Left ventricle myocardium inferior (tissue), 1 donor: ENCODE data around the gene NUTM2D. TPM values are rescaled to one million over a fixed set of nuclear protein-coding genes. Genes with fewer than 3 reads are reported as not detected.
"Not testable (repeated sequence)": the region's sequence is repeated elsewhere in the genome, so short reads cannot be mapped to it uniquely, and the experiment has no call there.

Experiments
- DNase-seq: peaks from one replicate; pipeline ENCODE4 v3.0.0-alpha.2; 2020
- H3K27ac ChIP-seq: fragments of 200-600 bp; replicated peaks from 2 replicates; pipeline ENCODE4 v1.8.0; 2021
- H3K27me3 ChIP-seq: fragments of 200-600 bp; 2 replicates; pipeline ENCODE4 v1.8.0; 2021; ENCODE audit warnings: low read depth
- H3K36me3 ChIP-seq: fragments of 200-600 bp; 2 replicates; pipeline ENCODE4 v1.8.0; 2021
- H3K4me1 ChIP-seq: fragments of 200-600 bp; 2 replicates; pipeline ENCODE4 v1.8.0; 2021
- H3K4me3 ChIP-seq: fragments of 200-600 bp; 2 replicates; pipeline ENCODE4 v1.8.0; 2021; ENCODE audit warnings: mild to moderate bottlenecking, moderate library complexity
- H3K9me3 ChIP-seq: fragments of 200-600 bp; replicated peaks from 2 replicates; pipeline ENCODE4 v1.8.0; 2021
- intact Hi-C: fragments of 100-400 bp; cut with micrococcal nuclease; formaldehyde crosslinking; loops from one replicate; pipeline ENCODE4 v1.11.0; 2022
- long read RNA-seq: library from polyadenylated mRNA; unstranded; transcript quantifications from one replicate; pipeline ENCODE4 v2.0.0, GENCODE V29; 2021
- total RNA-seq: library from RNA; stranded (reverse); fragmentation: NEBNext Ultra II Directional; extraction: Animal tissue kit (Norgen Biotek cat#: 25700); gene quantifications from one replicate; pipeline ENCODE4 v1.2.1, GENCODE V29; 2021
- donor health status: DM: no; HTN: yes; CAD: no; lungs with severe emphysema.

NUTM2D gene
- total RNA-seq = 6.0 TPM
- long read RNA-seq = 0 reads

GRCh38 chr10:87357444-87357843 lies at the start of gene NUTM2D:
Gene NUTM2D (plus strand): TSS chr10:87357744. CDS start chr10:87358266, 522 bp downstream.
- H3K27me3 ChIP-seq, H3K27ac ChIP-seq, H3K36me3 ChIP-seq, intact Hi-C loops, H3K4me1 ChIP-seq, H3K4me3 ChIP-seq, DNase-seq, H3K9me3 ChIP-seq: not testable (repeated sequence)

- H3K27ac ChIP-seq, H3K4me3 ChIP-seq, H3K36me3 ChIP-seq, H3K27me3 ChIP-seq, H3K9me3 ChIP-seq, intact Hi-C loops, H3K4me1 ChIP-seq, DNase-seq: not testable (repeated sequence)
These were observed 48.8 kb upstream of the NUTM2D start for GRCh38 chr10:87308702-87309101.

- H3K4me1 ChIP-seq, H3K27me3 ChIP-seq, intact Hi-C loops, H3K4me3 ChIP-seq, H3K27ac ChIP-seq, H3K36me3 ChIP-seq, H3K9me3 ChIP-seq, DNase-seq: not testable (repeated sequence)
These were observed 47.9 kb upstream of the NUTM2D start for GRCh38 chr10:87309657-87310056.

GRCh38 chr10:87311521-87311920 lies 46.0 kb upstream of the NUTM2D start:
- H3K9me3 ChIP-seq, H3K4me1 ChIP-seq, H3K4me3 ChIP-seq, H3K27ac ChIP-seq, H3K27me3 ChIP-seq, intact Hi-C loops, H3K36me3 ChIP-seq, DNase-seq: not testable (repeated sequence)

- H3K27ac ChIP-seq, H3K36me3 ChIP-seq, H3K9me3 ChIP-seq, H3K4me1 ChIP-seq, H3K27me3 ChIP-seq, DNase-seq, H3K4me3 ChIP-seq, intact Hi-C loops: not testable (repeated sequence)
These were observed 43.7 kb upstream of the NUTM2D start for GRCh38 chr10:87313649-87314359.

DNA sequence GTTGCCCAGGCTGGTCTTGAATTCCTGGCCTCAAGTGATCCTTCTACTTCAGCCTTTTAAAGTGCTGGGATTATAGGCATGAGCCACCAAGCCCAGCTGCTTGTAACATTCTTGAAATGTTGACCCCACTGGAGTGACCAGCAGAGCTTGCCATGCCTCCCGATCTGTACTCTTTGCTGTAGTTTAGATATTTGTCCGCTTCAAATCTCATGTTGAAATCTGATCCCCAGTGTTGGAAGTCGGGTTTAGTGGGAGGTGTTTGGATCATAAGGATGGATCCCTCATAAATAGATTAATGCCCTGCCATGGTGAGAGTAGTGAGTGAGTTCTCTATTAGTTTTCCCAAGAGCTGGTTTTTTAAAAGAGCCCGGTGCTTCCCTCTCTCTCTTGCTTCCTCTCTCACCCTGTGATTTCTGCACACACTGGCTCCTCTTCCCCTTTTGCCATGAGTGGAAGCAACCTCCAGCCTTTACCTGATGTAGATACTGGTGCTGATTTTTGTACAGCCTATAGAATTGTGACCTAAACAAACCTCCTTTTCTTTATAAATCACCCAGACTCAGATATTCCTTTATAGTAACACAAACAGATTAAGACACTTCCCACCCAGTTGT lies 43.1 kb upstream of the NUTM2D start:
- not testable (repeated sequence) for H3K4me3 ChIP-seq, H3K4me1 ChIP-seq, DNase-seq

GRCh38 chr10:87321505-87321904 lies 36.0 kb upstream of the NUTM2D start:
- DNase-seq, H3K36me3 ChIP-seq, H3K4me1 ChIP-seq, H3K27me3 ChIP-seq, intact Hi-C loops, H3K4me3 ChIP-seq, H3K9me3 ChIP-seq, H3K27ac ChIP-seq: not testable (repeated sequence)

More for the DNA sequence above, 43.1 kb upstream of the NUTM2D start:
- H3K36me3 ChIP-seq, H3K9me3 ChIP-seq, H3K27me3 ChIP-seq, intact Hi-C loops, H3K27ac ChIP-seq: not testable (repeated sequence)

DNA sequence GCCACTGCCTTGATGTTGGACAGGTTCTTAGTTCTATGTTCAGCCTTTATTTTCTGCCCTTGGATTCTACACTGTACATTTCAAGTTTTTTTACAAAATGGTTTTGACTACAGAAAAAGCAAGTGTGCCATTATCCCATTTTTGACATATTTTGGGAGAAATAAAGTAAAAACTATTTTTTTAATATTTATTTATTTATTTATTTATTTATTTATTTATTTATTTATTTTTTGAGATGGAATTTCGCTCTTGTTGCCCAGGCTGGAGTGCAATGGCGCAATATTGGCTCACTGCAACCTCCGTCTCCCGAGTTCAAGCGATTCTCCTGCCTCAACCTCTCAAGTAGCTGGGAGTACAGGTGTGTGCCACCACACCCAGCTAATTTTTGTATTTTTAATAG lies 33.0 kb upstream of the NUTM2D start:
- DNase-seq, intact Hi-C loops, H3K9me3 ChIP-seq, H3K36me3 ChIP-seq, H3K4me3 ChIP-seq, H3K27ac ChIP-seq, H3K4me1 ChIP-seq, H3K27me3 ChIP-seq: not testable (repeated sequence)

DNA sequence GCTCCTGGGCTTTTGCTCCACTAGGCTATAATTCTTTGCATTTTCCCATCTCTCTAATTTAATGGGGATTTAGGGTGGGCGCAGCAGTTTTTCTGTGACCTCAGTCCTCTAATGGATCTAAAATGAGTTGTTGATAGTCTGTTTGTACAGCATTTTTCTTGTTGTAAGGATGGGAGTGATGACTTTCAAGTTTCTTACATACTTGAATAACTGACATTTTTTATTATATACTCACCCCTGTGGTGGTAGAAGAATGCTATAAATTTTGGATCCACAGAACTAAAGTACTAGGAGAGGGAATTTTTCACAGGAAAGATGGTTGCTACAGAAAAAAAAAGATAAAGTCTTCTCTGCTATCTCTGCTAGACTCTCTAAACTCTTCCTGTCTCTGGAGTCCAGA lies 29.6 kb upstream of the NUTM2D start:
- intact Hi-C loops, H3K9me3 ChIP-seq, H3K4me3 ChIP-seq, H3K36me3 ChIP-seq, H3K4me1 ChIP-seq, DNase-seq, H3K27ac ChIP-seq, H3K27me3 ChIP-seq: not testable (repeated sequence)

DNA sequence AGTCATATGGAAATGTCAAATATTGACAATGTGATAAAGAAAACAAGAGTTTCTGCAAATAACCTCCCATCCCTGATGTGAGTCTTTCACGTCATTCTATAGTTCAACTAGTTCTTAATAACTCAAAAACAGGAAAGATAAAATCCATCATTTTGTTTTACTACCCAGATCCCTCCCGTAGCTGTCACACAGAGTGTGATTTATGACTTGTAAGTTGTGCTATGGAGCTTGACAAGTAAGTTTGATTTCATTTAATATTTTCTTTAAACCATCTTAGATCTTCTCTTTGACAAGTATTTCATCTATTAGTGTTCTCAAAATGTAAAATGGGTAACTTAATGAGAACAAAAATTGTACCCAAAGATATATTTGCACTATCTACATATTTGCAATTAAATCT lies 28.4 kb upstream of the NUTM2D start:
- H3K9me3 ChIP-seq, H3K4me1 ChIP-seq, intact Hi-C loops, H3K36me3 ChIP-seq, DNase-seq, H3K27ac ChIP-seq, H3K27me3 ChIP-seq, H3K4me3 ChIP-seq: not testable (repeated sequence)

- H3K27ac ChIP-seq, DNase-seq, H3K4me3 ChIP-seq, H3K4me1 ChIP-seq, H3K9me3 ChIP-seq, intact Hi-C loops, H3K27me3 ChIP-seq: not testable (repeated sequence)
- peaks cover 12% of the 10 kb centered on the region for H3K36me3 ChIP-seq
These were observed 24.9 kb upstream of the NUTM2D start for GRCh38 chr10:87332687-87333086.

GRCh38 chr10:87340411-87340810 lies 17.1 kb upstream of the NUTM2D start:
- DNase-seq, H3K27ac ChIP-seq, intact Hi-C loops, H3K27me3 ChIP-seq, H3K9me3 ChIP-seq, H3K4me3 ChIP-seq, H3K36me3 ChIP-seq: not testable (repeated sequence)
- peaks cover 20% of the 10 kb centered on the region for H3K4me1 ChIP-seq

DNA sequence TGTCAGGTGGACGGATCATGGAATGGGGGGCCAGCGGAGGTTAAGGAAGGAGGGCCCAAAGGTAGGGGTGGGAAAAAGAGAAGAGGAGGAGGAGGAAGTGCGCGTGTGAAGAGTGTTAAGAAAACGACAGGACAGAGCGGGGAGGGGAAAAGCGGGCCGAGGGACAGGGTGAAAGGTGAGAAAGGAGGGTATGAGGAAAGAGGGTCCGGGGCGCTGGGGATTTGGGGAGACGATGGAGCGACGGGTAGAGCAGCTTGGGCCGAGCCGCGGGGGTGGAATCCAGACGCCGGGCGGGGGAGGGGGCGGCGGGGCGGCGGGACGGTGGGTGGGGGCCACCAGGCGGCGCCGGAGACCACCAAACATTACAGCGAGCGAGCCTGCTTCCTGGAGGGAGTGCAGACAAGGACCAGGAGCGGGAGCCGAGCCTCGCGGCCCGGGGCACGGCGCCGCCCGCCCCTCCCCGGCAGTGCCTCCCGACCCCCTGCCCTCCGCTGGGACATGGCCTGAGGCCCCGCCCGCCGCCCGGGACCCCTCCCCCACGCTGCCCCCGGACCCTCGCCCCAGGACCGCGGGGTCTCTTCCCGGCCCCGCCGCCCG lies 15.9 kb upstream of the NUTM2D start:
- intact Hi-C loops, H3K27me3 ChIP-seq, H3K9me3 ChIP-seq, H3K36me3 ChIP-seq, DNase-seq: not testable (repeated sequence)
- H3K4me1 ChIP-seq = peaks cover 24% of the 10 kb centered on the region
- H3K27ac ChIP-seq = peak overlapping the region; percentile 92
- peak overlapping the region; percentile 72 for H3K4me3 ChIP-seq

- DNase-seq = peak; percentile 90
- H3K9me3 ChIP-seq, intact Hi-C loops, H3K36me3 ChIP-seq, H3K27me3 ChIP-seq: not testable (repeated sequence)
- Histone ChIP-seq H3K4me3 (peak overlapping the region; percentile 72), H3K27ac (peak overlapping the region; percentile 92), H3K4me1 (peaks cover 24% of the 10 kb centered on the region)
These were observed 15.3 kb upstream of the NUTM2D start for GRCh38 chr10:87342249-87342710.
